Measurements from ENCODE around the gene POLD4.

Gene POLD4

DNA sequence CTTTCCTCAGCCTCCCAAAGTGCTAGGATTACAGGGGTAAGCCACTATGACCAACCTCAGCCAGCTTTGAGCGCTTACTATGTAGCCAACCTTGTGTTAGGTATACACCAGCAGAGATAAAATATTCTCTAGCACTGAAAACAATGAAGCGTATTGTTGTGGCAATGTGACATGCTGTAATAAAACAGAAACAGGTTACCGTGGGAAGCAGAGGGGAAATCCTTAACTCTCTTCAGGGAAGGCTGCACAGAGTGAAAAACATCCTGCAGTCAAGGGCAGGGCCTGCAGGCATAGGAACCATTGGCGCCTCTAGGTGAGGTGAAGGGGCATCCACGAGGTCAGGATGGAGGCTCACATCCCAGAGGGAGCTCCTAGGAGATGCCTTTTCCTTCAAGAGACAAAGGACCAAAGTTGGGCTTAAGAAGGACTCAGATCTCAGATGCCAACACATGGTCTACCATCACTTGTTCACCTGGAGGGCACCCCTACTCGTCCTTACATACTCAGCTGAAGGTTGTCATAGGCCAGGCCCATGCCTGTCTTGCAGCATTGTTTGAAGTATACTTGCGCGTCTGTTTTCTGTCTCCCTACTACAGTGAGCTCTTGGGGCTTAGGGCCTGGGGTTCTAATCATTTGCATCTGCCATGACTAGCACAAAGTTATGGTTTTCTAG, 8.0 kb downstream of the POLD4 start:
- no peak for DNase-seq (ENCODE audit: low read depth)
- H3K4me3 ChIP-seq (ENCODE audit: control insufficient read depth, low read depth, low read length) = no peak overlapping the region
- TF ChIP-seq, protein P1, sequence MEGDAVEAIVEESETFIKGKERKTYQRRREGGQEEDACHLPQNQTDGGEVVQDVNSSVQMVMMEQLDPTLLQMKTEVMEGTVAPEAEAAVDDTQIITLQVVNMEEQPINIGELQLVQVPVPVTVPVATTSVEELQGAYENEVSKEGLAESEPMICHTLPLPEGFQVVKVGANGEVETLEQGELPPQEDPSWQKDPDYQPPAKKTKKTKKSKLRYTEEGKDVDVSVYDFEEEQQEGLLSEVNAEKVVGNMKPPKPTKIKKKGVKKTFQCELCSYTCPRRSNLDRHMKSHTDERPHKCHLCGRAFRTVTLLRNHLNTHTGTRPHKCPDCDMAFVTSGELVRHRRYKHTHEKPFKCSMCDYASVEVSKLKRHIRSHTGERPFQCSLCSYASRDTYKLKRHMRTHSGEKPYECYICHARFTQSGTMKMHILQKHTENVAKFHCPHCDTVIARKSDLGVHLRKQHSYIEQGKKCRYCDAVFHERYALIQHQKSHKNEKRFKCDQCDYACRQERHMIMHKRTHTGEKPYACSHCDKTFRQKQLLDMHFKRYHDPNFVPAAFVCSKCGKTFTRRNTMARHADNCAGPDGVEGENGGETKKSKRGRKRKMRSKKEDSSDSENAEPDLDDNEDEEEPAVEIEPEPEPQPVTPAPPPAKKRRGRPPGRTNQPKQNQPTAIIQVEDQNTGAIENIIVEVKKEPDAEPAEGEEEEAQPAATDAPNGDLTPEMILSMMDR (conservative IDR thresholded peaks at IDR 0.05; ENCODE audit: control insufficient read depth, insufficient read depth, low read depth, low read length) = no peak

DNA sequence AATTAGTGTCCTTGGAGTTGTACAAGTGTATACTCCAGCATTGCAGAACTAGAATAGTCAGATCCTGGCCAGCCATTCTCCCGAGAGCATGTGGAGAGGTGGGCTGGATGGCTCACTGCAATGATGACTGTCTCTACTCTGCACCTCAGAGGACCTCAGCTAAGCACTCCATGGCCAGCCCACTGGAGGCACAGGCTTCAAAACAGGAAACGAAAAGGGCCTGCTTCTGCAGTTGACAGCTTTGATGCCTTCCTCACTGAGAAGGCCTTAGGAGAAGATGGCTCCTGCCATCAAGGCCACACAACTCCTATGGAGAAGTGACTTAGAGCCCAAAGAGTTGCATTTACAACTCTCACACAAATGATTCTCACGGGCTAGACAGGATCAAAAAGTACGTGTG, 9.1 kb downstream of the POLD4 start:
- TF ChIP-seq, protein P1 (conservative IDR thresholded peaks at IDR 0.05; ENCODE audit: control insufficient read depth, insufficient read depth, low read depth, low read length) = no peak
- H3K4me3 ChIP-seq (ENCODE audit: control insufficient read depth, low read depth, low read length) = no peak overlapping the region
- no peak for DNase-seq (ENCODE audit: low read depth)

DNA sequence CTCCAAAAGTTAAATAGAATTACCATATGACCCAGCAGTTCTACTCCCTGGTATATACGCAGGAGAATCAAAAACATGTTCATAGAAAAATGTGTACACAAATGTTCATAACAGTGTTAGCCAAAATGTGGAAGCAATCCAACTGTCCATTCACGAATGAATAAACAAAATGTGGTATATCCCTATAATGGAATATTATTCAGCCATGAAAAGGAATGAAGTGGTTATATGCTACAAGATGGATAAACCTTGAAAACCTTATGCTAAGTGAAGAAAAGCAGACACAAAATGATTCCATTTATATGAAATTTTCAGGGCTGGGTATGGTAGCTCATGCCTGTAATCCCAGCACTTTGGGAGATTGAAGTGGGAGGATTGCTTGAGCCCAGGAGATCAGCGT, 16.1 kb downstream of the POLD4 start:
- DNase-seq (ENCODE audit: low read depth) = no peak
- TF ChIP-seq, protein P1 (conservative IDR thresholded peaks at IDR 0.05; ENCODE audit: control insufficient read depth, insufficient read depth, low read depth, low read length) = no peak

DNA sequence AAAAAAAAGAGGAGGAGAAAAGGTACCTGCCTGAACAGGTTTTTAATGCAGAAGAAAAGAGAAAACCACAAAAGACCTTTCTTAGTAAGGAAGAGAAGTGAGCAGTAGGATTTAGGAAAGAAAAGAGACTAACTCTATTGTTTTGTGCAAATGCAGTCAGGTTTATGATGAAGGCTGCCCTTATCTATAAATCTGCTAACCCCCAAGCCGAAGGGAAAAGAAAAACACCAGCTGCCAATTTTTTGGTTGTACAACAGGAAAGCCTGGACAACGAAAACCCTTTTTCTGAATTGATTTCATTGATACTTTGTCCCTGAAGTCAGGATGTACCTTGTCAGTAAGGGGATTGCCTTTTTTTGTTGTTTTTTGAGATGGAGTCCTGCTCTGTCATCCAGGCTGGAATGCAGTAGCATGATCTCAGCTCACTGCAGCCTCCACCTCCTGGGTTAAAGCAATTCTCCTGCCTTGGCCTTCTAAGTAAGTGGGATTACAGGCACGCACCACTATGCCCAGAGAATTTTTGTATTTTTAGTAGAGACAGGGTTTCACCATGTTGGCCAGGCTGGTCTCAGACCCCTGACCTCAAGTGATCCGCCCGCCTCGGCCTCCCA, 21.2 kb downstream of the POLD4 start:
- no peak for DNase-seq (ENCODE audit: low read depth)
- TF ChIP-seq, protein P1 (conservative IDR thresholded peaks at IDR 0.05; ENCODE audit: control insufficient read depth, insufficient read depth, low read depth, low read length) = no peak
- no peak overlapping the region for H3K4me3 ChIP-seq (ENCODE audit: control insufficient read depth, low read depth, low read length)

More for the DNA sequence above, 16.1 kb downstream of the POLD4 start:
- H3K4me3 ChIP-seq (ENCODE audit: control insufficient read depth, low read depth, low read length) = no peak overlapping the region

DNA sequence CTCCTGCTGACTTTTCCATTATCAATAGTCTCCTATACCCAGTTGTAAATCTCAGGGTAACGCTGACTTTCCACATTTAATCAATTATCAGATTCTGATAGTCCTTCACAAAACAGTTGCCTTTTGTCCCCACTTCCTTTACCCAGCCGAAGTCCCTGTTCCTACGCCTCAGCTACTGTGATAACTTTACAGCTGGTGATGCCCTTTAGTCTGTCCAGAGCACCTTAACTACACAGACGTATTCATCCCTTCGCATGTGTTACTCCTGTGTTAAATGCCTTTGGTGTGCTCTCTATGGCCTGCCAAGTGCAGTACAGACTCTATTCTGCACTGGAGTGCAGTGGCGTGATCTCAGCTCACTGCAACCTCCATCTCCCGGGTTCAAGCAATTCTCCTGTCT, 29.8 kb downstream of the POLD4 start:
- no peak overlapping the region for H3K4me3 ChIP-seq (ENCODE audit: control insufficient read depth, low read depth, low read length)
- TF ChIP-seq, protein P1 (conservative IDR thresholded peaks at IDR 0.05; ENCODE audit: control insufficient read depth, insufficient read depth, low read depth, low read length) = no peak
- no peak for DNase-seq (ENCODE audit: low read depth)

DNA sequence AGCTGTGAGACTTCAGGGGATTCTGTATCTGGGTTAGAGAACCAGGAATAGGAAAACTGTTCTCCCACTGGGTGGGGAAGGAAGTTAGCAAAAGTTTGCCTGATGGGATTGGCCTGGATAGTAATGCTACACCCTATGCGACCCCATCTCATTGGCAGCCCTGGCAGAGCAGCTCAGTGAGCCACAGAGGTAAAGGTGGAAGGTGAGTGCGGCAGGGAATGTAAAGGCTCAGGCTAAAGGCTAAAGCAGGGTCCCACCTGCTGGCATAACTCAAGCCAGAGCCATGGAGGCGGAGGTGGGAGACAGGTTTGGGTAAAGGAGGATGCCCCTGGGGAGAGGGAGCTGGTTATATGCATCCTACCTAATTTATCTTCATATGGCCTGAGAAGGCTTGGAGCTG, 31.3 kb downstream of the POLD4 start:
- H3K4me3 ChIP-seq (ENCODE audit: control insufficient read depth, low read depth, low read length) = no peak overlapping the region
- TF ChIP-seq, protein P1 (conservative IDR thresholded peaks at IDR 0.05; ENCODE audit: control insufficient read depth, insufficient read depth, low read depth, low read length) = no peak
- no peak for DNase-seq (ENCODE audit: low read depth)
